ENCODE results near the gene SHD.

Gene SHD

GRCh38 chr19:4323692-4324091 lies 44.6 kb downstream of the SHD start:
- TF ChIP-seq, protein P1, sequence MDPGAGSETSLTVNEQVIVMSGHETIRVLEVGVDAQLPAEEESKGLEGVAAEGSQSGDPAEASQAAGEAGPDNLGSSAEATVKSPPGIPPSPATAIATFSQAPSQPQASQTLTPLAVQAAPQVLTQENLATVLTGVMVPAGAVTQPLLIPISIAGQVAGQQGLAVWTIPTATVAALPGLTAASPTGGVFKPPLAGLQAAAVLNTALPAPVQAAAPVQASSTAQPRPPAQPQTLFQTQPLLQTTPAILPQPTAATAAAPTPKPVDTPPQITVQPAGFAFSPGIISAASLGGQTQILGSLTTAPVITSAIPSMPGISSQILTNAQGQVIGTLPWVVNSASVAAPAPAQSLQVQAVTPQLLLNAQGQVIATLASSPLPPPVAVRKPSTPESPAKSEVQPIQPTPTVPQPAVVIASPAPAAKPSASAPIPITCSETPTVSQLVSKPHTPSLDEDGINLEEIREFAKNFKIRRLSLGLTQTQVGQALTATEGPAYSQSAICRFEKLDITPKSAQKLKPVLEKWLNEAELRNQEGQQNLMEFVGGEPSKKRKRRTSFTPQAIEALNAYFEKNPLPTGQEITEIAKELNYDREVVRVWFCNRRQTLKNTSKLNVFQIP (CRISPR knock-in tag; IDR thresholded peaks at IDR 0.05; ENCODE audit: borderline replicate concordance, low read depth), result no peak
- TF ChIP-seq PPARA (CRISPR knock-in tag; IDR thresholded peaks at IDR 0.05; ENCODE audit: borderline replicate concordance) (no peak), CSRNP3 (CRISPR knock-in tag; IDR thresholded peaks at IDR 0.05) (no peak), TCF4 (CRISPR knock-in tag; IDR thresholded peaks at IDR 0.05; ENCODE audit: borderline replicate concordance) (no peak), ZFP3 (CRISPR knock-in tag; IDR thresholded peaks at IDR 0.05) (no peak), OSR1 (CRISPR knock-in tag; IDR thresholded peaks at IDR 0.05) (no peak), ZNF70 (CRISPR knock-in tag; IDR thresholded peaks at IDR 0.05) (no peak), CSDC2 (CRISPR knock-in tag; IDR thresholded peaks at IDR 0.05) (no peak), SNAI2 (CRISPR knock-in tag; IDR thresholded peaks at IDR 0.05) (no peak), ZNF8 (CRISPR knock-in tag; IDR thresholded peaks at IDR 0.05) (no peak), ARNTL (CRISPR knock-in tag; IDR thresholded peaks at IDR 0.05; ENCODE audit: borderline replicate concordance, low read depth) (no peak), TOX (CRISPR knock-in tag; IDR thresholded peaks at IDR 0.05; ENCODE audit: borderline replicate concordance) (no peak), ZFP30 (CRISPR knock-in tag; IDR thresholded peaks at IDR 0.05) (no peak), ISL1 (CRISPR knock-in tag; IDR thresholded peaks at IDR 0.05) (no peak)
- TF ChIP-seq, protein P2, sequence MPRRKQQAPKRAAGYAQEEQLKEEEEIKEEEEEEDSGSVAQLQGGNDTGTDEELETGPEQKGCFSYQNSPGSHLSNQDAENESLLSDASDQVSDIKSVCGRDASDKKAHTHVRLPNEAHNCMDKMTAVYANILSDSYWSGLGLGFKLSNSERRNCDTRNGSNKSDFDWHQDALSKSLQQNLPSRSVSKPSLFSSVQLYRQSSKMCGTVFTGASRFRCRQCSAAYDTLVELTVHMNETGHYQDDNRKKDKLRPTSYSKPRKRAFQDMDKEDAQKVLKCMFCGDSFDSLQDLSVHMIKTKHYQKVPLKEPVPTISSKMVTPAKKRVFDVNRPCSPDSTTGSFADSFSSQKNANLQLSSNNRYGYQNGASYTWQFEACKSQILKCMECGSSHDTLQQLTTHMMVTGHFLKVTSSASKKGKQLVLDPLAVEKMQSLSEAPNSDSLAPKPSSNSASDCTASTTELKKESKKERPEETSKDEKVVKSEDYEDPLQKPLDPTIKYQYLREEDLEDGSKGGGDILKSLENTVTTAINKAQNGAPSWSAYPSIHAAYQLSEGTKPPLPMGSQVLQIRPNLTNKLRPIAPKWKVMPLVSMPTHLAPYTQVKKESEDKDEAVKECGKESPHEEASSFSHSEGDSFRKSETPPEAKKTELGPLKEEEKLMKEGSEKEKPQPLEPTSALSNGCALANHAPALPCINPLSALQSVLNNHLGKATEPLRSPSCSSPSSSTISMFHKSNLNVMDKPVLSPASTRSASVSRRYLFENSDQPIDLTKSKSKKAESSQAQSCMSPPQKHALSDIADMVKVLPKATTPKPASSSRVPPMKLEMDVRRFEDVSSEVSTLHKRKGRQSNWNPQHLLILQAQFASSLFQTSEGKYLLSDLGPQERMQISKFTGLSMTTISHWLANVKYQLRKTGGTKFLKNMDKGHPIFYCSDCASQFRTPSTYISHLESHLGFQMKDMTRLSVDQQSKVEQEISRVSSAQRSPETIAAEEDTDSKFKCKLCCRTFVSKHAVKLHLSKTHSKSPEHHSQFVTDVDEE (CRISPR knock-in tag; IDR thresholded peaks at IDR 0.05), result no peak
- TF ChIP-seq, protein P3, sequence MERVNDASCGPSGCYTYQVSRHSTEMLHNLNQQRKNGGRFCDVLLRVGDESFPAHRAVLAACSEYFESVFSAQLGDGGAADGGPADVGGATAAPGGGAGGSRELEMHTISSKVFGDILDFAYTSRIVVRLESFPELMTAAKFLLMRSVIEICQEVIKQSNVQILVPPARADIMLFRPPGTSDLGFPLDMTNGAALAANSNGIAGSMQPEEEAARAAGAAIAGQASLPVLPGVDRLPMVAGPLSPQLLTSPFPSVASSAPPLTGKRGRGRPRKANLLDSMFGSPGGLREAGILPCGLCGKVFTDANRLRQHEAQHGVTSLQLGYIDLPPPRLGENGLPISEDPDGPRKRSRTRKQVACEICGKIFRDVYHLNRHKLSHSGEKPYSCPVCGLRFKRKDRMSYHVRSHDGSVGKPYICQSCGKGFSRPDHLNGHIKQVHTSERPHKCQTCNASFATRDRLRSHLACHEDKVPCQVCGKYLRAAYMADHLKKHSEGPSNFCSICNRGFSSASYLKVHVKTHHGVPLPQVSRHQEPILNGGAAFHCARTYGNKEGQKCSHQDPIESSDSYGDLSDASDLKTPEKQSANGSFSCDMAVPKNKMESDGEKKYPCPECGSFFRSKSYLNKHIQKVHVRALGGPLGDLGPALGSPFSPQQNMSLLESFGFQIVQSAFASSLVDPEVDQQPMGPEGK (CRISPR knock-in tag; IDR thresholded peaks at IDR 0.05; ENCODE audit: borderline replicate concordance), result no peak
- no peak for ATAC-seq

- no peak for TF ChIP-seq ZFP30 (CRISPR knock-in tag; IDR thresholded peaks at IDR 0.05)
- TF ChIP-seq CREB5 (CRISPR knock-in tag; IDR thresholded peaks at IDR 0.05; ENCODE audit: low read depth), result no peak
- no peak for TF ChIP-seq ISL1 (CRISPR knock-in tag; IDR thresholded peaks at IDR 0.05)
- no peak for TF ChIP-seq ZC3H10 (CRISPR knock-in tag; IDR thresholded peaks at IDR 0.05)
- no peak for TF ChIP-seq BACH2 (CRISPR knock-in tag; IDR thresholded peaks at IDR 0.05; ENCODE audit: borderline replicate concordance)
- TF ChIP-seq CSDC2 (CRISPR knock-in tag; IDR thresholded peaks at IDR 0.05), result no peak
- TF ChIP-seq ZNF565 (CRISPR knock-in tag; conservative IDR thresholded peaks at IDR 0.05; ENCODE audit: low read depth), result no peak
Measured at GRCh38 chr19:4324228-4324627, 45.2 kb downstream of the SHD start.

GRCh38 chr19:4326215-4326836 lies 47.3 kb downstream of the SHD start:
- TF ChIP-seq ZNF8 (CRISPR knock-in tag; IDR thresholded peaks at IDR 0.05) (no peak), SNAI2 (CRISPR knock-in tag; IDR thresholded peaks at IDR 0.05) (no peak), ESRRG (CRISPR knock-in tag; IDR thresholded peaks at IDR 0.05) (no peak), OSR1 (CRISPR knock-in tag; IDR thresholded peaks at IDR 0.05) (no peak), RARB (CRISPR knock-in tag; IDR thresholded peaks at IDR 0.05) (no peak), ZFP30 (CRISPR knock-in tag; IDR thresholded peaks at IDR 0.05) (no peak), TOX (CRISPR knock-in tag; IDR thresholded peaks at IDR 0.05; ENCODE audit: borderline replicate concordance) (no peak), ZNF565 (CRISPR knock-in tag; conservative IDR thresholded peaks at IDR 0.05; ENCODE audit: low read depth) (no peak)
- TF ChIP-seq, protein P2 (CRISPR knock-in tag; IDR thresholded peaks at IDR 0.05), result no peak
- TF ChIP-seq, protein P3 (CRISPR knock-in tag; IDR thresholded peaks at IDR 0.05; ENCODE audit: borderline replicate concordance), result no peak
- no peak for ATAC-seq

More at GRCh38 chr19:4324228-4324627, 45.2 kb downstream of the SHD start:
- no peak for ATAC-seq
